Measurements from ENCODE around the gene HSPA6. TPM values are rescaled to one million over a fixed set of nuclear protein-coding genes. Genes with fewer than 3 reads are reported as not detected.
A peak's percentile ranks its signal among the peaks of the same experiment; 100 is the strongest.

Gene HSPA6
- total and polyA plus RNA-seq, 10 of the 15 experiments (the other 5 are each of a cell fraction or from before 2014, with no cell fraction given) = 0.05 to 8.8 (median 0.66) TPM

DNA sequence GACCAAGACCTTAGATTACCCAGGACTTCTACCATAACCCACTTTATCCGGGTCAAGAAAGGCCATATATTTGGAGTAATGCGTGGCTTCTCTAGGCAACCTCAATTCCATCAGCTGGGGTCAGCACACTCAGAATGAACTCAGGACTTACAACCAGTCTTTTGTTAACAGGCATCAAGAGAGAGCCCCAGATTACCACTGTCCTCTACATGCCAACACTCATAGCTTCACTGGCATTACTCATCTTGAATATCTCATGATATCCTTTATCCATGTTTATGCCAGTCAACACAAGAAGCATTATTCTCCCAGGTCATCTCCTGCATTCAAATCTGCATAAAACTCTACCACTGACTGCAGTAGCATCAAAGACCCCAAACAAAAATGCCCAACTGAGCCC lies 25.7 kb upstream of the HSPA6 start (continued):
- TF ChIP-seq, protein P1, sequence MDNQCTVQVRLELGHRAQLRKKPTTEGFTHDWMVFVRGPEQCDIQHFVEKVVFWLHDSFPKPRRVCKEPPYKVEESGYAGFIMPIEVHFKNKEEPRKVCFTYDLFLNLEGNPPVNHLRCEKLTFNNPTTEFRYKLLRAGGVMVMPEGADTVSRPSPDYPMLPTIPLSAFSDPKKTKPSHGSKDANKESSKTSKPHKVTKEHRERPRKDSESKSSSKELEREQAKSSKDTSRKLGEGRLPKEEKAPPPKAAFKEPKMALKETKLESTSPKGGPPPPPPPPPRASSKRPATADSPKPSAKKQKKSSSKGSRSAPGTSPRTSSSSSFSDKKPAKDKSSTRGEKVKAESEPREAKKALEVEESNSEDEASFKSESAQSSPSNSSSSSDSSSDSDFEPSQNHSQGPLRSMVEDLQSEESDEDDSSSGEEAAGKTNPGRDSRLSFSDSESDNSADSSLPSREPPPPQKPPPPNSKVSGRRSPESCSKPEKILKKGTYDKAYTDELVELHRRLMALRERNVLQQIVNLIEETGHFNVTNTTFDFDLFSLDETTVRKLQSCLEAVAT (IDR thresholded peaks at IDR 0.05) = no peak
- TF ChIP-seq NFIC (IDR thresholded peaks at IDR 0.05; ENCODE audit: low read depth, low read length) (no peak), SUPT20H (IDR thresholded peaks at IDR 0.05; ENCODE audit: borderline replicate concordance, control insufficient read depth, low read depth, low read length) (no peak), BHLHE40 (IDR thresholded peaks at IDR 0.05; ENCODE audit: borderline replicate concordance in 1 of 2, low read depth in 2 of 2, low read length in 1 of 2) (no peak), RELA (IDR thresholded peaks at IDR 0.05; ENCODE audit: borderline replicate concordance, partially characterized antibody) (no peak)

DNA sequence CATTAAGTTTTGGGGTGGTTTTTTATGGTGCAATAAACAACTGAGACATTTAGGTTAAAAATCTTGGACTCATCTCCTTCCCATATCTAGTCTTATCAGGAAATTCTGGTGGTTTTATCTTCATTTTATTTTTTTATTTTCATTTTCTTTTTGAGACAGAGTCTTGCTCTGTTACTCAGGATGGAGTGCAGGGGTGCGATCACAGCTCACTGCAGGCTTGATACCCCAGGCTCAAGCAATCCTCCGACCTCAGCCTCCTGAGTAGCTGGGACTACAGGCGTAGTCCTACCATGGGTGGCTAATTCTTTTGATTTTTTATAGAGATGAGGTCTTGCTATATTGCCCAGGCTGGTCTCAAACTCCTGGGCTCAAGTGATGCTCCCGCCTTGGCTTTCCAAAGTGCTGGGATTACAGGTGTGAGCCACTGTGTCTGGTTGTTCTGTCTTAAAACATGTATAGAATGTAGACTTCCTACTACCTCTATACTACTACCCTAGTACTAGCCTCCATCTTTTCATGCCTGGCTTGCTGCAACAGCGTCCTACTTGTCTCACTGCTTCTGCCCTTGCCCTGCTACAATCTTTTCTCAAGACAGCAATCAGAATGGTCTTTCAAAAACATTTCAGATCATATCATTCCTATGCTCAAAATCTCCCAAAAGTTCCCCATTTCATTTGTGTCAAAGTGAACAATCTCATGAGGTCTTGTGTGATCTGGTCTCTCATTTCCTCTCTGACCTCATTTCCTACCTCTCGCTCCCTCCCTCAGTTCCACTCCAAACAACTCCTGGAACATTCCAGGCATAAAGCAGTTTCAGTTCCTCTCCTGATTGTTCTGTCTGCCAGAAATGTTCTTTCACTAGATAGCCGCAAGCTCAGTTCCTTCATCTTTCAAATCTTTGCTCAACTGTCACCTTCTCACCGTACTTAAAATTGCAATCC lies 25.0 kb upstream of the HSPA6 start:
- Histone ChIP-seq H3K36me3 (ENCODE audit: control insufficient read depth in 2 of 2, insufficient read depth in 2 of 2, low read length in 1 of 2) (no peaks in the 10 kb centered on the region), H3K9me3 (replicated peaks; ENCODE audit: control insufficient read depth, insufficient read depth, low read length) (no peaks in the 10 kb centered on the region), H4K20me1 (ENCODE audit: control insufficient read depth, insufficient read depth) (no peaks in the 10 kb centered on the region), H2AFZ (ENCODE audit: control insufficient read depth, low read depth, low read length) (no peak overlapping the region; the same call in none of the 2 replicates), H3K4me2 (ENCODE audit: control insufficient read depth, insufficient read depth) (0 out of 2 replicates have a peak overlapping the region, but pooled peaks have one; percentile 41), H3K27ac (ENCODE audit: control insufficient read depth, insufficient read depth) (no peak overlapping the region), H3K79me2 (ENCODE audit: control insufficient read depth, insufficient read depth, low read length) (no peaks in the 10 kb centered on the region), H3K27me3 (replicated peaks in 1 of 2; ENCODE audit: control insufficient read depth in 2 of 2, insufficient read depth in 2 of 2, low read length in 1 of 2) (no peaks in the 10 kb centered on the region), H3K4me1 (ENCODE audit: control insufficient read depth, insufficient read depth, low read length) (no peaks in the 10 kb centered on the region), H3K4me3 (no peak overlapping the region), H3K9ac (ENCODE audit: control insufficient read depth, insufficient read depth, low read length) (no peak overlapping the region)
- no peak for FAIRE-seq
- POLR2A ChIA-PET = no interaction called here
- RAD21 ChIA-PET (ENCODE audit: unreplicated experiment) = no interaction called here
- peak; percentile 20 for DNase-seq (ENCODE audit: low read depth, low spot score)
- intact Hi-C loops (cut with micrococcal nuclease; ENCODE audit: unreplicated experiment) = no loop called here
- in situ Hi-C loops (cut with MboI) = no loop called here
- WGBS (ENCODE audit: insufficient coverage, insufficient replicate concordance, low lambda C conversion rate, missing lambda C conversion rate) = 37% methylated on average over 8 of the region's 8 CpGs
- peak; percentile 44 for ATAC-seq
- SMC1A ChIA-PET (ENCODE audit: uncharacterized antibody, unreplicated experiment) = interaction anchor here (1.0 kb wide), 1 partner anchor 14 kb away, joined by 4 read pairs; no protein-coding TSS in a partner anchor
- BruUV-seq (replicated peaks) = no TSS peak
- CTCF ChIA-PET = no interaction called here
- TF ChIP-seq PML (IDR thresholded peaks at IDR 0.05; ENCODE audit: low read length) (no peak), ZSCAN29 (IDR thresholded peaks at IDR 0.05) (no peak), BACH1 (IDR thresholded peaks at IDR 0.05; ENCODE audit: borderline replicate concordance) (no peak), MTA3 (IDR thresholded peaks at IDR 0.05; ENCODE audit: borderline replicate concordance, low read length) (no peak), EED (IDR thresholded peaks at IDR 0.05; ENCODE audit: low read depth) (peak; percentile 99), SREBF2 (IDR thresholded peaks at IDR 0.05; ENCODE audit: low read length) (no peak), STAT3 (IDR thresholded peaks at IDR 0.05; ENCODE audit: low read depth, low read length) (no peak), MEF2A (IDR thresholded peaks at IDR 0.05; ENCODE audit: insufficient read depth, low read depth, low read length) (no peak), DPF2 (IDR thresholded peaks at IDR 0.05) (no peak), GABPA (IDR thresholded peaks at IDR 0.05; ENCODE audit: low read depth) (no peak), SP1 (IDR thresholded peaks at IDR 0.05; ENCODE audit: low read depth, low read length) (no peak), HCFC1 (IDR thresholded peaks at IDR 0.05; ENCODE audit: low read length) (no peak), BCL11A (IDR thresholded peaks at IDR 0.05; ENCODE audit: low read depth, low read length) (no peak), CBX5 (IDR thresholded peaks at IDR 0.05; ENCODE audit: low read depth) (no peak)
- TF ChIP-seq, protein P2, sequence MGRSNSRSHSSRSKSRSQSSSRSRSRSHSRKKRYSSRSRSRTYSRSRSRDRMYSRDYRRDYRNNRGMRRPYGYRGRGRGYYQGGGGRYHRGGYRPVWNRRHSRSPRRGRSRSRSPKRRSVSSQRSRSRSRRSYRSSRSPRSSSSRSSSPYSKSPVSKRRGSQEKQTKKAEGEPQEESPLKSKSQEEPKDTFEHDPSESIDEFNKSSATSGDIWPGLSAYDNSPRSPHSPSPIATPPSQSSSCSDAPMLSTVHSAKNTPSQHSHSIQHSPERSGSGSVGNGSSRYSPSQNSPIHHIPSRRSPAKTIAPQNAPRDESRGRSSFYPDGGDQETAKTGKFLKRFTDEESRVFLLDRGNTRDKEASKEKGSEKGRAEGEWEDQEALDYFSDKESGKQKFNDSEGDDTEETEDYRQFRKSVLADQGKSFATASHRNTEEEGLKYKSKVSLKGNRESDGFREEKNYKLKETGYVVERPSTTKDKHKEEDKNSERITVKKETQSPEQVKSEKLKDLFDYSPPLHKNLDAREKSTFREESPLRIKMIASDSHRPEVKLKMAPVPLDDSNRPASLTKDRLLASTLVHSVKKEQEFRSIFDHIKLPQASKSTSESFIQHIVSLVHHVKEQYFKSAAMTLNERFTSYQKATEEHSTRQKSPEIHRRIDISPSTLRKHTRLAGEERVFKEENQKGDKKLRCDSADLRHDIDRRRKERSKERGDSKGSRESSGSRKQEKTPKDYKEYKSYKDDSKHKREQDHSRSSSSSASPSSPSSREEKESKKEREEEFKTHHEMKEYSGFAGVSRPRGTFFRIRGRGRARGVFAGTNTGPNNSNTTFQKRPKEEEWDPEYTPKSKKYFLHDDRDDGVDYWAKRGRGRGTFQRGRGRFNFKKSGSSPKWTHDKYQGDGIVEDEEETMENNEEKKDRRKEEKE (IDR thresholded peaks at IDR 0.05) = no peak

Measured in GM12878 (cell line).